Left ventricle myocardium inferior (tissue), 1 donor: ENCODE data around the gene SCN3A. TPM values are rescaled to one million over a fixed set of nuclear protein-coding genes. Genes with fewer than 3 reads are reported as not detected.

ENCODE experiments used
- DNase-seq: peaks from one replicate; pipeline ENCODE4 v3.0.0-alpha.2; 2020
- H3K27ac ChIP-seq: fragments of 200-600 bp; replicated peaks from 2 replicates; pipeline ENCODE4 v1.8.0; 2021
- H3K27me3 ChIP-seq: fragments of 200-600 bp; 2 replicates; pipeline ENCODE4 v1.8.0; 2021; ENCODE audit warnings: low read depth
- H3K36me3 ChIP-seq: fragments of 200-600 bp; 2 replicates; pipeline ENCODE4 v1.8.0; 2021
- H3K4me1 ChIP-seq: fragments of 200-600 bp; 2 replicates; pipeline ENCODE4 v1.8.0; 2021
- H3K4me3 ChIP-seq: fragments of 200-600 bp; 2 replicates; pipeline ENCODE4 v1.8.0; 2021; ENCODE audit warnings: mild to moderate bottlenecking, moderate library complexity
- H3K9me3 ChIP-seq: fragments of 200-600 bp; replicated peaks from 2 replicates; pipeline ENCODE4 v1.8.0; 2021
- CTCF ChIP-seq: fragments of 200-600 bp; IDR thresholded peaks from 2 replicates; pipeline ENCODE4 v1.8.0; 2021; ENCODE audit warnings: antibody characterized with exemption, mild to moderate bottlenecking, borderline replicate concordance
- intact Hi-C: fragments of 100-400 bp; cut with micrococcal nuclease; formaldehyde crosslinking; loops from one replicate; pipeline ENCODE4 v1.11.0; 2022
- total RNA-seq: library from RNA; stranded (reverse); fragmentation: NEBNext Ultra II Directional; extraction: Animal tissue kit (Norgen Biotek cat#: 25700); gene quantifications from one replicate; pipeline ENCODE4 v1.2.1, GENCODE V29; 2021
- donor health status: DM: no; HTN: yes; CAD: no; lungs with severe emphysema.

Gene SCN3A
- total RNA-seq, 1 donor from 2014 or later: 0.99 TPM

DNA sequence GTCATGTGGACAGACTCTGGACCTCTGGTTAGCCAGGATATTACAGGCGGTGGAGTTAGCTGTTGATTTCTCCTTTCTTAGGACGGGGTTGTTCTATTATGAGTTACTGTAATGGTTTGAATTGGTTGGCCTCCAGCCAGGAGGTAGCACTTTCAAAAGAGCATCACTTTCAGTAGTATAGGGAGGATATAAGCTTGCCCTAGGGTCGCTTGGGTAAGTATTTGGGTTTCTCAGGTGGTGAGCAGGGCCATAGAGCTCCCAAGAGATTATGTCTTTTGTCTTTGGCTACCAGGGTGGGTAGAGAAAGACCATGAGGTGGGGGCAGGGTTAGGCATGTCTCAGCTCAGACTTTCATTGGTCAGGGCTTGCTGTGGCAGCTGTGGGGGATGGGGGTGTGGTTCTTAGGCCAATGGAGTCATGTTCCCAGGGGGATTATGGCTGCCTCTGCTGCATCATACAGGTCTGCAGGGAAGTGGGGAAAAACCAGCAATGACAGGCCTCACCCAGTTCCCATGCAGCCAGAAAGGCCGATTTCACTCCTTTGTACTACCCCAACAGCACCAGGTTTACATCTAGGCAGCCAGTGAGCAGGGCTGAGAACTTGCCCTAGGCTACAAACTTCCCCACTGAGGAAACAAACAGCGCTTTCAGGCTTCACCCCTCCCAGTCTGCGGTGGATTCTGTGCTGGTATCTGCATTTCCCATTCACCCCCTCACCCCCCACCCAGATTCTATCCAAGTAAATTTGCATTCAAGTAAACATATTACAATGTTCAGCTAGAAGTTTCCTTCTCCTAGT is 159.1 kb downstream of the SCN3A start:
- Histone ChIP-seq H3K4me3 (no peak overlapping the region), H3K27me3 (no peaks in the 10 kb centered on the region), H3K4me1 (no peaks in the 10 kb centered on the region), H3K9me3 (peaks cover 11% of the 10 kb centered on the region), H3K27ac (no peak overlapping the region), H3K36me3 (no peaks in the 10 kb centered on the region)
- intact Hi-C loops: no loop called here
- DNase-seq: no peak
- no peak for TF ChIP-seq CTCF

Other genes starting within 250 kb of the SCN3A start
- 0.33 TPM for gene SLC38A11, start 248.5 kb downstream of the SCN3A start, total RNA-seq
- gene SCN2A, start 35.4 kb upstream of the SCN3A start, total RNA-seq: 0.08 TPM